HG03196 (cell line): ENCODE measurements around the gene PHF5A.

Source experiments
- ATAC-seq: cut with Tn5 transposase; IDR thresholded peaks from one replicate; pipeline ENCODE4 v1.9.1; 2021; ENCODE audit not compliant: unreplicated experiment

The PHF5A gene

GRCh38 chr22:41417622-41418390 lies 50.7 kb downstream of the PHF5A start:
- ATAC-seq, result no peak

- ATAC-seq, result no peak
Observed at GRCh38 chr22:41415554-41415953, 52.9 kb downstream of the PHF5A start.

GRCh38 chr22:41411021-41411851 lies 57.3 kb downstream of the PHF5A start:
- no peak for ATAC-seq

- no peak for ATAC-seq
Observed at GRCh38 chr22:41410311-41410751, 58.2 kb downstream of the PHF5A start.
